Osteocyte (in vitro differentiated cells): ENCODE measurements around the gene CDH4. TPM values are rescaled to one million over a fixed set of nuclear protein-coding genes. Genes with fewer than 3 reads are reported as not detected.

Experiments used
- DNase-seq: peaks from one replicate; pipeline ENCODE4 v3.0.0; 2021; ENCODE audit warnings: mixed read lengths; ENCODE audit not compliant: unreplicated experiment; ENCODE audit errors: extremely low spot score
- H3K27ac Mint-ChIP-seq: one replicate; pipeline ENCODE4 v1.8.0; 2021; ENCODE audit warnings: mild to moderate bottlenecking, mixed read lengths; ENCODE audit not compliant: unreplicated experiment
- H3K27me3 Mint-ChIP-seq: one replicate; pipeline ENCODE4 v1.8.0; 2021; ENCODE audit warnings: mixed read lengths; ENCODE audit not compliant: unreplicated experiment
- H3K36me3 Mint-ChIP-seq: one replicate; pipeline ENCODE4 v1.8.0; 2021; ENCODE audit warnings: mixed read lengths; ENCODE audit not compliant: unreplicated experiment
- H3K4me1 Mint-ChIP-seq: one replicate; pipeline ENCODE4 v1.8.0; 2021; ENCODE audit warnings: mixed read lengths; ENCODE audit not compliant: unreplicated experiment
- H3K4me3 Mint-ChIP-seq: one replicate; pipeline ENCODE4 v1.8.0; 2021; ENCODE audit warnings: mild to moderate bottlenecking, moderate library complexity, mixed read lengths; ENCODE audit not compliant: unreplicated experiment
- H3K9me3 Mint-ChIP-seq: one replicate; pipeline ENCODE4 v1.8.0; 2021; ENCODE audit warnings: mixed read lengths; ENCODE audit not compliant: unreplicated experiment
- total RNA-seq: library from RNA; stranded (reverse); gene quantifications from 2 replicates; pipeline ENCODE4 v1.2.1, GENCODE V29; 2021
- TF ChIP-seq, protein P1 (sequence below): fragments of 200-600 bp; sonication (generic); IDR thresholded peaks from 2 replicates; pipeline ENCODE4 v1.5.0; 2021; ENCODE audit warnings: antibody characterized with exemption, mild to moderate bottlenecking, moderate library complexity

The CDH4 gene
- total RNA-seq, 1 donor from 2014 or later: 1.3 TPM

GRCh38 chr20:61429458-61430227, 177.6 kb downstream of the CDH4 start:
- no peaks in the 10 kb centered on the region for H3K4me1 Mint-ChIP-seq
- DNase-seq: no peak
- H3K9me3 Mint-ChIP-seq: no peaks in the 10 kb centered on the region
- no peaks in the 10 kb centered on the region for H3K36me3 Mint-ChIP-seq
- H3K27ac Mint-ChIP-seq: no peak overlapping the region
- peaks cover 22% of the 10 kb centered on the region for H3K27me3 Mint-ChIP-seq
- H3K4me3 Mint-ChIP-seq: no peak overlapping the region
- TF ChIP-seq, protein P1, sequence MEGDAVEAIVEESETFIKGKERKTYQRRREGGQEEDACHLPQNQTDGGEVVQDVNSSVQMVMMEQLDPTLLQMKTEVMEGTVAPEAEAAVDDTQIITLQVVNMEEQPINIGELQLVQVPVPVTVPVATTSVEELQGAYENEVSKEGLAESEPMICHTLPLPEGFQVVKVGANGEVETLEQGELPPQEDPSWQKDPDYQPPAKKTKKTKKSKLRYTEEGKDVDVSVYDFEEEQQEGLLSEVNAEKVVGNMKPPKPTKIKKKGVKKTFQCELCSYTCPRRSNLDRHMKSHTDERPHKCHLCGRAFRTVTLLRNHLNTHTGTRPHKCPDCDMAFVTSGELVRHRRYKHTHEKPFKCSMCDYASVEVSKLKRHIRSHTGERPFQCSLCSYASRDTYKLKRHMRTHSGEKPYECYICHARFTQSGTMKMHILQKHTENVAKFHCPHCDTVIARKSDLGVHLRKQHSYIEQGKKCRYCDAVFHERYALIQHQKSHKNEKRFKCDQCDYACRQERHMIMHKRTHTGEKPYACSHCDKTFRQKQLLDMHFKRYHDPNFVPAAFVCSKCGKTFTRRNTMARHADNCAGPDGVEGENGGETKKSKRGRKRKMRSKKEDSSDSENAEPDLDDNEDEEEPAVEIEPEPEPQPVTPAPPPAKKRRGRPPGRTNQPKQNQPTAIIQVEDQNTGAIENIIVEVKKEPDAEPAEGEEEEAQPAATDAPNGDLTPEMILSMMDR: no peak

DNA sequence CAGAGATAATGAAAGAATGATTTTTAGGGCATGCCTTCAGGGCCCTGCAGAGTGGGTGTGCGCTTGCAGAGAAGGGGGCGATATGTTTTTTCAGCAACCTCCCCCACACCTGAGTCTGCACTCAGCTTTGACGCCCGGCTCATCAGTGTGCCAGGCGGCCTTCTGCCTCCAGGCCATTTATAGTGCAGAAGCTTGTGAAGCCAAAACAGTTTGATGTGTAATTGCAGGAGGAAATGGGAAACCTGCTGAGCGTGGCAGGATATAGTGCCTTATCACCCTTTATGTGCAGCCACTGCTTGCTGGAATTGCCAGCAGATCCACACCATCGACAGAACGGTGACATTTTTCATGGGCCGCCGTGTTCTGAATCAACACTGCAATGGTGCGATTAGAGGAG, 178.2 kb downstream of the CDH4 start:
- Mint-ChIP-seq H3K9me3 (no peaks in the 10 kb centered on the region), H3K27me3 (peaks cover 22% of the 10 kb centered on the region), H3K27ac (no peak overlapping the region), H3K36me3 (no peaks in the 10 kb centered on the region), H3K4me1 (no peaks in the 10 kb centered on the region), H3K4me3 (no peak overlapping the region)
- TF ChIP-seq, protein P1: no peak
- DNase-seq: no peak

- peaks cover 16% of the 10 kb centered on the region for H3K4me1 Mint-ChIP-seq
- no peaks in the 10 kb centered on the region for H3K9me3 Mint-ChIP-seq
- no peak overlapping the region for H3K27ac Mint-ChIP-seq
- DNase-seq: no peak
- no peaks in the 10 kb centered on the region for H3K36me3 Mint-ChIP-seq
- no peak overlapping the region for H3K4me3 Mint-ChIP-seq
- peaks cover 16% of the 10 kb centered on the region for H3K27me3 Mint-ChIP-seq
- TF ChIP-seq, protein P1: no peak
Observed at GRCh38 chr20:61433176-61433575, 181.1 kb downstream of the CDH4 start.

DNA sequence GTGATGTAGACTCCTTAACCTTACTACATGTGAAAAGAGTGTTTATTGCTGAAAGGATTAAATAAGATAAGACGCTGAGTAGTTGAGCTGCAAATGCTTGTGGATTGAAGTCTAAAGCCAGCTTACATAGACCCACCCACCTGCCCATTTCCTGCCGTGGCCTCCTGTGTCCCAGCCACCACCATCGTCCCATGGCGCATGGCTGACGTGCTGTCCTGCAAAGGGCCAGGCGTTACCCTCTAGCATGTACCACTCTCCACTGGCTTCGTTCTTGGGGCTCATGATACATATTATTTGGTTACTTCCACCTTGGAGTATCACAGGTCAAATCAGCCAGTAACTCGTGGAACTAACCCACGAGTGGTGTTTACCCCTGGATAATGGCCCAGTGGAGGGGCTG, 181.8 kb downstream of the CDH4 start:
- Mint-ChIP-seq H3K27me3 (peaks cover 14% of the 10 kb centered on the region), H3K27ac (no peak overlapping the region), H3K4me1 (peaks cover 16% of the 10 kb centered on the region), H3K9me3 (no peaks in the 10 kb centered on the region), H3K4me3 (no peak overlapping the region), H3K36me3 (no peaks in the 10 kb centered on the region)
- TF ChIP-seq, protein P1: no peak
- DNase-seq: no peak

DNA sequence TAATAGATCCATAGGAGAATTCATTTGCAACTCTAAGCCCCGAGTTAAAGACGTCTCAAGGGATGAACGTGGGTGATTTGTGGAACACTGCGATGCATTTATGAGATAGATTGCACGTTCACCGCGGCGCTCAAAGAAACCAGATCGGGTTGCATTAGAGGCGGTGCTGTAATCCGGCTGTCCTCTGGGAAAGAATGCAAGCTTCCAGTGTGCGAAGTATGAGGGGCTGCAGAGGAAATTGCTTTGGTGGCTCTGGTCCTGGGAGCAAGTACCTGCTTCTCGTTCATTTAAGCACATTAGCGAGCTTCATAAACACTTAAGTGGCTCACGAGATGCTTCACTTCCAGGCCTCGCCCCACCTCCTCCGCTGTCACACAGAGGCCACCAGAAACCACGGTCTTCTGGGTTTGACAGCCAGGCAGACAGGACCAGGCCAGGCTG, 182.3 kb downstream of the CDH4 start:
- no peak for DNase-seq
- Mint-ChIP-seq H3K4me1 (peaks cover 16% of the 10 kb centered on the region), H3K9me3 (no peaks in the 10 kb centered on the region), H3K27me3 (peaks cover 10% of the 10 kb centered on the region), H3K36me3 (no peaks in the 10 kb centered on the region), H3K27ac (no peak overlapping the region), H3K4me3 (no peak overlapping the region)
- TF ChIP-seq, protein P1: no peak
